Measurements from ENCODE around the gene GALNT9.

GRCh38 chr12:132174839-132175490 lies 154.4 kb downstream of the GALNT9 start:
- TF ChIP-seq CTCF (IDR thresholded peaks at IDR 0.05) = no peak
- TF ChIP-seq EZH2 (IDR thresholded peaks at IDR 0.05) = no peak
- no peak for TF ChIP-seq EZH2phosphoT487 (IDR thresholded peaks at IDR 0.05)
